ENCODE measurements around the gene ZMYND10.

DNA sequence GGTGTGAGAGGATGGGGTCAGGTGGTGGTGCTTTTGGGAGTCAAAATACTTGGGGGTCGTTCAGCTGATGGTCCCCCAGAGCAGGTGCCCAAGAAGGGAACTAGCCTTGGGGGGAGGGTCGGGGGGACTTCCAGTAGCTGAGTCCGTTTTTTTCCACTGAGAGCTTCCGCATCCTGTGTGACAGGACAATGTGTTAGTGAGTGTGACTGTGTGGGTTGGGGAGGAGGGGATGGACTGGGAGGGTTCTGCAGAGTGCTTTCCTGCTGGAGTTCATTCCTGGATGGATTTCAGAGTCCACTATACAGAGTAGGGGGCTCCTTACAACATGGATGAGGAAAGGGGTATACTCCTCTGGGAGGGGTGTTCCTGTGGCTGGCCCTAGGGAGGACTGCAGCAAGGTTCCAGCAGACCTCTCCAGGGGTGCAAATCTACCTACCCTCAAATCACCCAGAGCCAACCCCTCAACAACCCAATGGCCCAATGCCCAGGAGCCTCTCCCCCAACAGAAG lies 22.4 kb downstream of the ZMYND10 start:
- TF ChIP-seq CTCF (IDR thresholded peaks at IDR 0.05): no peak
- TF ChIP-seq POLR2A (IDR thresholded peaks at IDR 0.05): no peak
- peak in 1 of 2 donors; percentile 5 for TF ChIP-seq POLR2AphosphoS5 (IDR thresholded peaks at IDR 0.05)

Data from upper lobe of left lung (tissue), 4 donors.